Stimulated activated naive B cell treated with anti-CD40 and anti-IgM and Interleukin-4, amounts not matched to agents 10 μg/mL and 1 μg/mL and 100 μg/mL, for 72 hours (primary cell): ENCODE measurements around the gene TCF7L1.

Experiments
- ATAC-seq, 2 donors: fragments of 150-1000 bp; cut with Tn5 transposase; replicated peaks; 2 replicates each; pipeline ENCODE4 v1.10.0; 2021; ENCODE audit warnings: moderate library complexity in 1 of 2
- DNase-seq: peaks from one replicate; pipeline ENCODE4 v3.0.0; 2021
- H3K27ac Mint-ChIP-seq: one replicate; pipeline ENCODE4 v1.8.0; 2022; ENCODE audit warnings: mild to moderate bottlenecking, mixed read lengths
- H3K27me3 Mint-ChIP-seq, 2 donors: one replicate each; pipeline ENCODE4 v1.8.0; 2022; ENCODE audit warnings: mixed read lengths in 2 of 2
- H3K36me3 Mint-ChIP-seq, 2 donors: one replicate each; pipeline ENCODE4 v1.8.0; 2022; ENCODE audit warnings: mixed read lengths in 2 of 2, mild to moderate bottlenecking in 1 of 2
- H3K4me1 Mint-ChIP-seq, 2 donors: one replicate each; pipeline ENCODE4 v1.8.0; 2022; ENCODE audit warnings: mixed read lengths in 2 of 2, mild to moderate bottlenecking in 1 of 2
- H3K4me3 Mint-ChIP-seq, 2 donors: one replicate each; pipeline ENCODE4 v1.8.0; 2022; ENCODE audit warnings: mild to moderate bottlenecking in 2 of 2, mixed read lengths in 2 of 2, moderate library complexity in 1 of 2
- H3K9me3 Mint-ChIP-seq, 2 donors: one replicate each; pipeline ENCODE4 v1.8.0; 2022; ENCODE audit warnings: mixed read lengths in 2 of 2, mild to moderate bottlenecking in 1 of 2

The TCF7L1 gene

GRCh38 chr2:85178154-85178553 lies 45.0 kb downstream of the TCF7L1 start:
- ATAC-seq (no peak), DNase-seq (no peak)
- Mint-ChIP-seq H3K4me1 (no peaks in the 10 kb centered on the region), H3K27ac (no peak overlapping the region), H3K27me3 (peaks cover 5 to 12% of the 10 kb centered on the region in 2 donors), H3K4me3 (no peak overlapping the region), H3K36me3 (no peaks in the 10 kb centered on the region), H3K9me3 (no peaks in the 10 kb centered on the region)

- Mint-ChIP-seq H3K27me3 (peaks cover 5 to 12% of the 10 kb centered on the region in 2 donors), H3K9me3 (no peaks in the 10 kb centered on the region), H3K4me1 (no peaks in the 10 kb centered on the region), H3K4me3 (no peak overlapping the region), H3K36me3 (no peaks in the 10 kb centered on the region), H3K27ac (no peak overlapping the region)
- DNase-seq, result no peak
- no peak for ATAC-seq
Measured at GRCh38 chr2:85178980-85179411, 45.8 kb downstream of the TCF7L1 start.

GRCh38 chr2:85179541-85179940 lies 46.3 kb downstream of the TCF7L1 start:
- DNase-seq (no peak), ATAC-seq (no peak)
- Mint-ChIP-seq H3K27ac (no peak overlapping the region), H3K27me3 (peaks cover 5 to 12% of the 10 kb centered on the region in 2 donors), H3K4me1 (no peaks in the 10 kb centered on the region), H3K36me3 (no peaks in the 10 kb centered on the region), H3K4me3 (no peak overlapping the region), H3K9me3 (no peaks in the 10 kb centered on the region)

DNA sequence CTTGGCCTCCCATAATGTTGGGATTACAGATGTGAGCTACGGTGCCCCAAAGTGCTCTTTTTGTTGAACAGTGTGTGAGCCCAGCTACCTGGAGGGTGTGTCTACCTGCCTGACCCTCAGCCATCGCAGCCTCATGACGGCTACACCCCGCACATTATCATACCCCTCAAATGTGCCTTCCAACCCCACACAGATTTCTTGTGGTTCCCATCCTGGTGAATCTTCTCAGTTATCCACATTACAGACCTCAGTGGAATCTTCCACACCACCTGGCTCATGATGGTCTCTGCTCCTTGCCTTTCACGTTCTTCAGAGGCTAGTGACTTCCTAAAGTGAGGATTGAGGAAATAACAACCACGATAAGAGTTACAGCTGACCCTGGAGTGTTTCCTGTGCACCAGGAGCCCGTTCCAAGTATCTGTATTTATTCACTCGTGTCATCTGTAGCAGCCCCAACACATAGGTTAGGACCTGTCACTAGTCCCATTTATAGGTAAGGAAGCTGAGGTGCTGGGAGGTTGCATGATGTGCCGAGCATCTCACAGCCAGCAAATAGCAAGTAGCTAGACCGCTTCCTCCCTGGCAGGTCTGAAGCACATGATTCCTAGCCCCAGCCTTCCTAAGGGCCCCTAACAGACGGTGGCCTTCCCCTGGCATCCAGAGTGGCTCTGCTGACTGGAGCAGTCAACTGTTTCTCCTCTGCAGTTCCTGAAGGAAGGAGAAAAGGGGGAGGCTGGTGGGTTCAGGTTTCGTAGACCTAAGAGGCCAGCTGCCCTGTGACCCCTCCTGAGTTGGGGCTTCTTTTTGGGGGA lies 47.3 kb downstream of the TCF7L1 start:
- Mint-ChIP-seq H3K27ac (no peak overlapping the region), H3K36me3 (no peaks in the 10 kb centered on the region), H3K4me3 (no peak overlapping the region), H3K9me3 (no peaks in the 10 kb centered on the region), H3K27me3 (peaks cover 7 to 8% of the 10 kb centered on the region in 2 donors), H3K4me1 (no peaks in the 10 kb centered on the region)
- DNase-seq (no peak), ATAC-seq (no peak)

DNA sequence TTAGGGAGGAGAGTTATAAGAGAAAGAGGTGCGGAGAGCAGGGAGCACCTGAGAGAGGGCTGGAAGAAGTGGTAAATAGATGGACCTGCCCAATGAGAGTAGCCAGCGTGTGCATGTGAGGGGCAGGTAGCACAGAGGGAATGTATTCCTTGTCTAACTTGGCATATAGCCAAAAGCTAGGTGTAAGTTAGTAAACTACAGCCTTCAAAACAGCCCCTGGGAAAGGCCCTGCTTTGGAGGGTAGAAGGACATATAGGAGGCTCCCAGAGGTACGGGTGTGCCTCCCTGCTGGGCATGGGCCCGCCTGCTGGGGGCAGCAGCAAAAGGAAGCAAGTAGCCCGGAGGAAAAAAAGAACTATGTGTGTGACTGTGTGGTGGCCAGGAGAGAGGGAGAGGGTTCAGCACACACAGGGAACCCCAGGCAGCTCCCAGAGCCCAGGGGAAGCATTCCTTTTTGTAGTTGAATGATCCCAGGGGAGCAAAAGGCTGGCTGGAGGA lies 48.0 kb downstream of the TCF7L1 start:
- Mint-ChIP-seq H3K27ac (peak overlapping the region; percentile 33), H3K27me3 (peaks cover 6 to 7% of the 10 kb centered on the region in 2 donors), H3K9me3 (no peaks in the 10 kb centered on the region), H3K4me1 (no peaks in the 10 kb centered on the region), H3K36me3 (no peaks in the 10 kb centered on the region), H3K4me3 (no peak overlapping the region)
- no peak for DNase-seq
- no peak for ATAC-seq

DNA sequence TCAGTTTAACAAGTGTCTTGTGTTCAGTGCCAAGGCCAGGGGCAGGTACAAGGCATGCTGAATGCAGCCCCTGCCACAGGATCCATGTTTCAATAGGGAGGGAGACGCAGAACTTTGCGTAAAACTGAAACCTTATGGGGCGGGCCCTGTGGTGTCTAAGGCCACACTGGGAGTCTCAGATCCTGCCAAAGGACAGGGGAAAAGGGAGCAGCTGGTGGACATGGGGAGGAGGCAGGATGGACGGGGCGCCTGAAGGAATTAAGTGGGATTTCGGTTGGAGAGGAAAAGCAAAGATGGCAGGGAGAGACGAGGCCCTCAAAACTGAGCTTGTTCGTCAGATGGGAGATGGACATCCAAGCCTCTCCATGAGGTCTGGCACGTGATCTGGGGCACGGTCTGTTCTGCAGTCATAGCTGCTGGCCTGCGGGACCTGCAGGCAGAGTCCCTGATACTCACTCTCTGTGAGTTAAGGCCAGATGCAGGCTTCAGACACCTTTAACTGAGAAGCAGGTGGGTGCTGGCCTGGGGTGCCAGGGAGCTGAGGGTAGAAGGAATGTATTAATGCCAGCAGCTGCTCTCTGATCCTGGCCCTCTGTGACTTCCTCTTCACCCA lies 48.8 kb downstream of the TCF7L1 start:
- H3K27me3 Mint-ChIP-seq, result peaks cover 6 to 7% of the 10 kb centered on the region in 2 donors
- DNase-seq, result no peak
- no peak overlapping the region for H3K4me3 Mint-ChIP-seq
- ATAC-seq, result no peak
- H3K4me1 Mint-ChIP-seq, result no peaks in the 10 kb centered on the region
- no peaks in the 10 kb centered on the region for H3K9me3 Mint-ChIP-seq
- no peaks in the 10 kb centered on the region for H3K36me3 Mint-ChIP-seq
- H3K27ac Mint-ChIP-seq, result no peak overlapping the region

DNA sequence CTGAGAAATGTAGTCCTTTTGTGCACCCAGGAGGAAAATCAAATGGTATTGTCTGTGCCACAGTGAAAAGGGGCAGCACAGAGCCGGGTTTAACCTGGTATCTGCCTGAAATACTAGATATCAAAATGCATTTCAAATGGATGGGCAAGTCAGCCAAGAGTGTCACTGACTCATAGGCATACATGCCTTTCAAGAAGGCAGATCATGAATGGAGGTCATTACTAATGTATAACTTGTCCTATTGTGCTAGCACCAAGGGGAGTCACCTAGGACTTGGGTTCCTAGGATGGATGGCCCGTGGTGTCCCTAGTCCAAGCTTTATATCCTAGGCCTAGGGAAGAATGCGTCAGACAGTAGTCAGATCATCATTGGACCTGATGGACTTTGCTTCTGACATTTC lies 49.9 kb downstream of the TCF7L1 start:
- Mint-ChIP-seq H3K36me3 (no peaks in the 10 kb centered on the region), H3K27ac (no peak overlapping the region), H3K27me3 (peaks cover 6 to 7% of the 10 kb centered on the region in 2 donors), H3K4me1 (no peaks in the 10 kb centered on the region), H3K9me3 (no peaks in the 10 kb centered on the region), H3K4me3 (no peak overlapping the region)
- DNase-seq, result no peak
- ATAC-seq, result no peak

GRCh38 chr2:85183479-85183878 lies 50.3 kb downstream of the TCF7L1 start:
- Mint-ChIP-seq H3K4me3 (no peak overlapping the region), H3K9me3 (no peaks in the 10 kb centered on the region), H3K4me1 (no peaks in the 10 kb centered on the region), H3K27ac (no peak overlapping the region), H3K27me3 (peaks cover 6 to 7% of the 10 kb centered on the region in 2 donors), H3K36me3 (no peaks in the 10 kb centered on the region)
- ATAC-seq (no peak), DNase-seq (no peak)

DNA sequence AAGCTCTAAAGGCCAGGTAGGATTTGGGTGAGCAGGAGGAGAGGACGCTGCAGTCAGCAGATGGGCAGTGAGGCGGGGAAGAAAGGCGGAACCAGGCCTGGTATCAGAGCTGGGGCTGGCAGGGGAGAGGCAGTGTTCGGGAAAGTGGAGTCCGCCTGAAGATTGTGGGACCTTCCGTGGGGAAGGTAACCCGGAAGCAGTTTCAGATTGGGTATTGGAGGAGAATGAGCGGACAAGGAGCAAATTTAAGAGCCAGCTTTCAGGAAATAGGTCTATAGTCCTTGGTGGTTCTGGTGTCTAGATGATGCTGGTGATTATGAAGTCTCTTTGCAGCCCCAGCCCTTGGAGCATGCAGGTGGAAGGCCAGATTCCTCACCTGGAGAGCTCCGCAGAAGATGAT lies 51.0 kb downstream of the TCF7L1 start:
- no peak for ATAC-seq
- Mint-ChIP-seq H3K36me3 (no peaks in the 10 kb centered on the region), H3K9me3 (no peaks in the 10 kb centered on the region), H3K4me3 (no peak overlapping the region), H3K27me3 (peaks cover 6 to 9% of the 10 kb centered on the region in 2 donors), H3K27ac (no peak overlapping the region), H3K4me1 (no peaks in the 10 kb centered on the region)
- no peak for DNase-seq

GRCh38 chr2:85184990-85185389 lies 51.8 kb downstream of the TCF7L1 start:
- ATAC-seq (no peak), DNase-seq (no peak)
- H3K27ac Mint-ChIP-seq, result no peak overlapping the region
- no peaks in the 10 kb centered on the region for H3K9me3 Mint-ChIP-seq
- no peaks in the 10 kb centered on the region for H3K4me1 Mint-ChIP-seq
- no peak overlapping the region for H3K4me3 Mint-ChIP-seq
- no peaks in the 10 kb centered on the region for H3K36me3 Mint-ChIP-seq
- H3K27me3 Mint-ChIP-seq, result peaks cover 12 to 13% of the 10 kb centered on the region in 2 donors

DNA sequence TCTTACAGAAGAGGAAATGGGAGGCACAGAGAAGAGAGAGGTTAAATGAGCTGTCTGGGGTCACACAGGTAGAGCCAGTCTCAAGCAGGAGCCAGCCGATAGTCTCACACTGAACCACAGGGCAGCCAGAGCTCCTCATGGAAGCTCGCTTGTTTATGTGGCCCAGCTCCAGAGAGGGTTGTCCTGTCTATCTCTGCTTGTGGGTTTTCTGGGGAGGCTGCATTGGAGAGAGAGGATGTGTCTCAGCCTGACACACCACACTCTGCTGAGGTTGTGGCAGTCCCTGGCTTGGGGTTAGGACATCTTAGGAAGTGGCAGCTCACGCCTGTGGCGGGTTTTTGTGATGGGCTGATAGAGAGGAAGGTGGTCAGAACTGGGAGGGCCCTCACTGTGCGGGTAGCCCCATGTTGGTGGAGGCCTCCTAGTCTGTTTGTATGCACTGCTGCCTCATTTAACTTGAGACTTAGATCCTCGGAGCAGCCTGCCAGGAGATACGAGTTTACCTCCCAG lies 52.3 kb downstream of the TCF7L1 start:
- Mint-ChIP-seq H3K4me1 (no peaks in the 10 kb centered on the region), H3K4me3 (no peak overlapping the region), H3K27me3 (peaks cover 16 to 17% of the 10 kb centered on the region in 2 donors), H3K27ac (no peak overlapping the region), H3K9me3 (no peaks in the 10 kb centered on the region), H3K36me3 (no peaks in the 10 kb centered on the region)
- no peak for ATAC-seq
- no peak for DNase-seq

DNA sequence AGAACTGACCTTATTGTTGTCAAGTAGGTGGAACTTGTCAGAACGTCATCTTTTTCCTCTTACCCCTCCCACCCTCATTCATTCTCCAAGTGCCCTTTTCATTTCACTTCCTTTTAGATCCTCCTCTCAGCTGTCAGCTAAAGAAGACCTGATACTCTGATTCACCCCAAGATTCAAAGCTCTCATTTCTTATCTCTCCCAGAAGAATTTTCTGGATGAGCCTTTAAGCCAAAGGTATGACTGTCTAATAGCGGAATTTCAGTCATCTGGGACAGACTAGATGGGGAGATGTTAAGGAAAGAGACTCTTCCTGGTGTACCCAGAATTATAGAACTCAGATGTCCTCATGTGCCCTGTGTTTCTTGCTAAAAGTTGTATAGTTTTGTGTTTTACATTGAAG lies 53.9 kb downstream of the TCF7L1 start:
- peaks cover 9 to 24% of the 10 kb centered on the region in 2 donors for H3K27me3 Mint-ChIP-seq
- H3K4me3 Mint-ChIP-seq, result no peak overlapping the region
- no peaks in the 10 kb centered on the region for H3K9me3 Mint-ChIP-seq
- ATAC-seq (no peak), DNase-seq (no peak)
- H3K27ac Mint-ChIP-seq, result no peak overlapping the region
- no peaks in the 10 kb centered on the region for H3K36me3 Mint-ChIP-seq
- no peaks in the 10 kb centered on the region for H3K4me1 Mint-ChIP-seq

GRCh38 chr2:85188852-85189251 lies 55.7 kb downstream of the TCF7L1 start:
- H3K4me3 Mint-ChIP-seq, result no peak overlapping the region
- ATAC-seq (no peak), DNase-seq (no peak)
- no peaks in the 10 kb centered on the region for H3K36me3 Mint-ChIP-seq
- peaks cover 0 to under 1% of the 10 kb centered on the region in 2 donors for H3K9me3 Mint-ChIP-seq
- no peaks in the 10 kb centered on the region for H3K4me1 Mint-ChIP-seq
- peaks cover 9 to 29% of the 10 kb centered on the region in 2 donors for H3K27me3 Mint-ChIP-seq
- H3K27ac Mint-ChIP-seq, result no peak overlapping the region

DNA sequence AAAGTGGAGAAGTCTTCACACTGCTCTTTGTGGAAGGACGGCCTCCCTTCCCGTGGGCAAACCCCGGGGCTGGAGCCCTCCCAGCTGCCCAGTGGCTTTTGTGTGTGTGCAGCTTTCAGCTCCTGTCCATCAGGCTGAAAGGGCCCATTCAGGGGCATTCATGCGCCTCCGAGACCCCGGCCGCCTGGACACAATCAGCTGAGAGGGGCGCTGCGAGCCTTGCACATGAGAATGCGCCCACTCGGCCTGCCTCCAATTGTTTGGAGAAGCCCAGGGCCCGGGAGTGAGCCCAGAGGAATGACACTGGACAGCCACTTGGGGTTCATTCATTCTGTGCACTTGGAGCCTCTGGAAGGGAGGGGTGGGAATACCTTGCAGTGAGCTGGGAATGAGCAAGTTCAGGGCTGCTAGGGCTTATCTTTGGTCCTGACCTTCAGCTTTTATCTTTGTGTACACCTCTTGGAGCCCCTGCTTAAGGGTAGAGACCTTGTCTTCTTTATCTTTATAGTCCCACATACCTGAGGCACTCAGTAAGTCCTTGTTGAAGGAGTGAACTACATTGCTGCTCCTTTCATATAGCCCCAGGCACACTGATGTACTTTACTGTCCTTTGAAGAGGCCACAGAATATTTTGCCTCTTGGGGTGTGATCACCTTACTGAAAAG lies 56.5 kb downstream of the TCF7L1 start:
- no peak overlapping the region for H3K4me3 Mint-ChIP-seq
- H3K9me3 Mint-ChIP-seq, result peaks cover 0 to 1% of the 10 kb centered on the region in 2 donors
- no peaks in the 10 kb centered on the region for H3K36me3 Mint-ChIP-seq
- no peak overlapping the region for H3K27ac Mint-ChIP-seq
- no peaks in the 10 kb centered on the region for H3K4me1 Mint-ChIP-seq
- DNase-seq (no peak), ATAC-seq (no peak)
- H3K27me3 Mint-ChIP-seq, result peaks cover 9 to 29% of the 10 kb centered on the region in 2 donors
